Endothelial cell (in vitro differentiated cells): ENCODE data around the gene RPS28. TPM values are rescaled to one million over a fixed set of nuclear protein-coding genes. Genes with fewer than 3 reads are reported as not detected.
A peak's percentile ranks its signal among the peaks of the same experiment; 100 is the strongest.
"Not testable (repeated sequence)": the region's sequence is repeated elsewhere in the genome, so short reads cannot be mapped to it uniquely, and the experiment has no call there.

Source experiments
- DNase-seq: peaks from one replicate; pipeline ENCODE4 v3.0.0; 2021; ENCODE audit warnings: low spot score
- H3K27ac Mint-ChIP-seq: one replicate; pipeline ENCODE4 v1.8.0; 2021; ENCODE audit warnings: mixed read lengths, inconsistent platforms; ENCODE audit not compliant: unreplicated experiment
- H3K27me3 Mint-ChIP-seq: one replicate; pipeline ENCODE4 v1.8.0; 2021; ENCODE audit warnings: mild to moderate bottlenecking, moderate library complexity, mixed read lengths, inconsistent platforms; ENCODE audit not compliant: unreplicated experiment
- H3K36me3 Mint-ChIP-seq: one replicate; pipeline ENCODE4 v1.8.0; 2021; ENCODE audit warnings: mild to moderate bottlenecking, low read depth, mixed read lengths, inconsistent platforms; ENCODE audit not compliant: unreplicated experiment
- H3K4me1 Mint-ChIP-seq: one replicate; pipeline ENCODE4 v1.8.0; 2021; ENCODE audit warnings: mild to moderate bottlenecking, mixed read lengths, inconsistent platforms; ENCODE audit not compliant: unreplicated experiment
- H3K4me3 Mint-ChIP-seq: one replicate; pipeline ENCODE4 v1.8.0; 2021; ENCODE audit warnings: mild to moderate bottlenecking, mixed read lengths, inconsistent platforms; ENCODE audit not compliant: unreplicated experiment
- H3K9me3 Mint-ChIP-seq: one replicate; pipeline ENCODE4 v1.8.0; 2021; ENCODE audit warnings: mixed read lengths, inconsistent platforms; ENCODE audit not compliant: unreplicated experiment
- CTCF ChIP-seq: fragments of 200-600 bp; sonication (generic); IDR thresholded peaks from one replicate; pipeline ENCODE4 v1.5.0; 2021; ENCODE audit warnings: antibody characterized with exemption; ENCODE audit not compliant: unreplicated experiment
- long read RNA-seq: library from polyadenylated mRNA; unstranded; transcript quantifications from one replicate; pipeline ENCODE4 v2.0.0, GENCODE V29; 2020; ENCODE audit not compliant: unreplicated experiment
- total RNA-seq: library from RNA; stranded (reverse); fragmentation: NEBNext Ultra II Directional; extraction: Animal tissue kit (Norgen Biotek cat#: 25700); gene quantifications from one replicate; pipeline ENCODE4 v1.2.1, GENCODE V29; 2021; ENCODE audit not compliant: unreplicated experiment

RPS28 gene
- total RNA-seq: 1,732 TPM
- long read RNA-seq, transcript RPS28-203 (4 exons, 1,326 nt): major isoform, 543 of 556 reads
- long read RNA-seq, partial matches to known transcripts: 1 of 556 reads
- long read RNA-seq, other reads (novel, unspliced or antisense): 10 of 556 reads

DNA sequence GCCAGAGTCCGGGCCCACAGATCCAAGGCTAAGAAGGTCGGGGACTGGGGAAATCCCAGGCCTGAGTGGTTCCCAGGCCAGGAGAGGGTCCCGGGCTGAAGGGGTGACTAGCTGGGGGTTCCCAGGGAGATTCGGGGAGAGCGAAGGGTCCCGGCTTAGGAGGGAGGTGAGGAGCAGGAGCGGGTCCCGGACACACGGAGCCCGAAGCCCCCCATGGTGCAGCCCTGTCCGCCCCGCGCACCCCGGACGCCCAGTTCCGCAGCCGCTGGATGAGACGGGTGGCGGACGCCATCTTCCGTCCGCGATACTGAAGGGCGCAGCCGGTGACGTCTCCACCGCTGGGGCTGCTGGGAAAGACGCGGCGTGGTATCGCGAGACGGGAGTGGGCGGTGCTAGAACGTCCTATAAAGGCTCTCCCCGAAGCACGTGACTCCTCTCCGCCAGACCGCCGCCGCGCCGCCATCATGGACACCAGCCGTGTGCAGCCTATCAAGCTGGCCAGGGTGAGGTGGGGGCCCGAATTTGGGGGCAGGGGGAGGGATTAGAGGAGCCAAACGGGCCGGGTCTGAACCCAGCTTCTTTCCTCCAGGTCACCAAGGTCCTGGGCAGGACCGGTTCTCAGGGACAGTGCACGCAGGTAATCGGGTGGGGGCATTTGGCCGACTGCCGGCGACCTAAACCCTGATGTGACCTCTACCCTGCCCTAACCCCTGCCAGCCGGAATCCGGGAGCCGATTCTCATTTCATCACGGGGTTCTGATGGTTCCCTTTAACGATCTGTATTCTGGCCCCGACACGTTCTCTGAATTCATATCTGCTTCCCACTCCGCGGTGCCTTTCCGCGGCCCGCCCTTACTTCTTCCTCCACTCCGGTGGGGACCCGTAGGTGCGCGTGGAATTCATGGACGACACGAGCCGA is at the start of gene RPS28, which contains the start of gene NDUFA7:
RPS28 (plus strand) TSS at position 430 of the 919 bp plus-strand sequence; CDS start at position 465, 35 bp downstream.
NDUFA7 (minus strand) TSS at position 309 of the 919 bp plus-strand sequence; CDS start at position 292, 17 bp downstream.
- H3K4me3 Mint-ChIP-seq: peak within 1 kb of the TSS; percentile 100
- H3K27ac Mint-ChIP-seq: peak within 1 kb of the TSS; percentile 100
- peak; percentile 96 for DNase-seq
- no peak for TF ChIP-seq CTCF
- H3K4me1 Mint-ChIP-seq: peaks cover 38% of the 10 kb centered on the region
- H3K36me3 Mint-ChIP-seq: peaks cover 13% of the 10 kb centered on the region
- no peaks in the 10 kb centered on the region for H3K9me3 Mint-ChIP-seq
- H3K27me3 Mint-ChIP-seq: peaks cover 16% of the 10 kb centered on the region

DNA sequence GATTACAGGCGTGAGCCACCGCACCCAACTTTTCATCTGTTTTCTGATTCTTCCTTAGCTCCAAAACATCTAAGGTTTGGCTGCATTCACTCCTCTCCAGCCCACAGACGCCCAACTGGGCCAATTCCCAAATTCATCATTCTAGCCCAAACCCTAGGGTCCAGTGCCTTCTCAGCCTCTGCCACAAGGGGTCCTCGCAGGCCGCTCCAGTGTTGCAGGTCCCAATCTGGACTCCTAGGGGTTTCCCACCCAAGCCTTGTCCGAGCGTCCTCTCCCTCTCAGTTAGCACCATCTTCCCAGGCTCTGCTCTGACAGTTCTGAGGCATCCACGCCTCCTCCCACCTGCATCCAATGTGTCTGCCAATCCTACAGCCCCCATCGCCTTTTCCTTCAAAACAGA is 44.8 kb upstream of the RPS28 start:
- H3K27ac Mint-ChIP-seq, DNase-seq, H3K9me3 Mint-ChIP-seq, H3K4me1 Mint-ChIP-seq, H3K36me3 Mint-ChIP-seq, H3K27me3 Mint-ChIP-seq, H3K4me3 Mint-ChIP-seq: not testable (repeated sequence)

DNA sequence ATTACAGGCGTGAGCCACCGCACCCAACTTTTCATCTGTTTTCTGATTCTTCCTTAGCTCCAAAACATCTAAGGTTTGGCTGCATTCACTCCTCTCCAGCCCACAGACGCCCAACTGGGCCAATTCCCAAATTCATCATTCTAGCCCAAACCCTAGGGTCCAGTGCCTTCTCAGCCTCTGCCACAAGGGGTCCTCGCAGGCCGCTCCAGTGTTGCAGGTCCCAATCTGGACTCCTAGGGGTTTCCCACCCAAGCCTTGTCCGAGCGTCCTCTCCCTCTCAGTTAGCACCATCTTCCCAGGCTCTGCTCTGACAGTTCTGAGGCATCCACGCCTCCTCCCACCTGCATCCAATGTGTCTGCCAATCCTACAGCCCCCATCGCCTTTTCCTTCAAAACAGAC is 30.0 kb upstream of the RPS28 start:
- not testable (repeated sequence) for H3K27me3 Mint-ChIP-seq, H3K27ac Mint-ChIP-seq, H3K9me3 Mint-ChIP-seq, H3K4me1 Mint-ChIP-seq, H3K36me3 Mint-ChIP-seq, H3K4me3 Mint-ChIP-seq, DNase-seq

DNA sequence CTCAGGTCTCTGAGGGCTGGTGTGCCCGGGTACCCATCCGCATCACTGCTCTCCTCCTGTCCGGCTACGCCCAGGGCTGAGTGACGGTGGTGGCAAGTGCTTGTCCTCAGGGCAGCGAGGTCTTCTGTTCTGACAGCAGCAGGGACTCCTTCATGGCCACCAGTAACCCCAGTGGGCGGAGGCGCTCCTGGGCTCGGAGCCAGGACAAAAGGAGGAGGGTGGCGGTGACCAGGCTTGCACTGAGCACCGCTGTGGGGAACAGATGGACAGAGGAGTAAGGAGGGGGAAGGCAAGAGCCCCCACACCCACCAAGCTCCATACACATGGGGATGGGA is 19.0 kb upstream of the RPS28 start:
- Mint-ChIP-seq H3K36me3 (peaks cover 4% of the 10 kb centered on the region), H3K4me3 (no peak overlapping the region), H3K27ac (no peak overlapping the region), H3K27me3 (peaks cover 4% of the 10 kb centered on the region), H3K9me3 (no peaks in the 10 kb centered on the region), H3K4me1 (peaks cover 10% of the 10 kb centered on the region)
- no peak for TF ChIP-seq CTCF
- peak; percentile 1 for DNase-seq

DNA sequence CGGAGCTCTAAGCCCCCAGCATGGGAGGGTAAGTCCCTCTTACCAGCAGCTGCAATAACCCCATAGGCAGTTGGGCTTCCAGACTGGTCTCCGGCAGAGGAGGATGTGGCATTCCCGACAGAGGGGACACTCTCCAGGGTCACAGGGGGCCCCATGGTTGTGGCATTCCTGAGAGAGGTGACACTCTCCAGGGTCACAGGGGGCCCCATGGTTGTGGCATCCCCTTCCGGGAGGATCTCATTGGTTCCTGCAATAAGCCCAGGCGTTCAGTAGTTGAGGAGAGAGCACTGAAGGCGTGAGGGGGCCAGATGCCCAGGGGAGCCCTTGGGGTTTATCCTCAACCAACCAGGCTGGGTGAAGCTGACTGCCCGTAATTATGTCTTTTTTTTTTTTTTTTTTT is 18.6 kb upstream of the RPS28 start:
- H3K4me1 Mint-ChIP-seq: peaks cover 14% of the 10 kb centered on the region
- no peaks in the 10 kb centered on the region for H3K9me3 Mint-ChIP-seq
- peaks cover 4% of the 10 kb centered on the region for H3K36me3 Mint-ChIP-seq
- H3K27me3 Mint-ChIP-seq: peaks cover 5% of the 10 kb centered on the region
- no peak overlapping the region for H3K4me3 Mint-ChIP-seq
- H3K27ac Mint-ChIP-seq: no peak overlapping the region
- peak; percentile 1 for DNase-seq
- no peak for TF ChIP-seq CTCF
